Retinal pigment epithelial cell (primary cell): ENCODE measurements around the gene KLHDC8A.

ENCODE experiments used
- DNase-seq: peaks from one replicate; pipeline ENCODE4 v3.0.0-alpha.2; 2010; ENCODE audit warnings: low read depth
- H3K4me3 ChIP-seq: 2 replicates; pipeline ENCODE4 v1.5.1; 2011; ENCODE audit warnings: mild to moderate bottlenecking, low read length, control low read depth, moderate library complexity
- TF ChIP-seq, protein P1 (sequence below): conservative IDR thresholded peaks from 2 replicates; pipeline ENCODE4 v1.5.1; 2011; ENCODE audit warnings: low read depth, low read length, control low read depth, inconsistent platforms

The KLHDC8A gene

DNA sequence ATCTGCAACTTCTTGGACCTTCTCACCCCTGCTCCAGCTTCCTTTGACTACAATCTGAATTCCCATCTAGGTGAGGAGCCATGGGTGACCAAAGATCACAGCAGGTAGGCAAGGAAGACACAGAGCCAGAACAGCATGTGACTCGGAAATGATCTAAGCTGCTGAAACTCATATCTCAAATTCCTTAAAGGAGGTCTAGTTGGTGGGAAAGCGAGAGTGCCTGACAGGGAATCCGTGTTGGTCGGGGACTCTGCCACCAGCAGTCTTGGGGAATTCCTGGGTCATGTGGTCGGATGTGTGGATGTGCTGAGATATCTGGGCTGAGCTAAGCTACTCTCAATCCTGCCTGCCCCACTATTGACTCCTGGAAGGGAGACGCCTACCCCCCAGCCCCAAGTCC, 31.9 kb downstream of the KLHDC8A start:
- DNase-seq, result no peak

DNA sequence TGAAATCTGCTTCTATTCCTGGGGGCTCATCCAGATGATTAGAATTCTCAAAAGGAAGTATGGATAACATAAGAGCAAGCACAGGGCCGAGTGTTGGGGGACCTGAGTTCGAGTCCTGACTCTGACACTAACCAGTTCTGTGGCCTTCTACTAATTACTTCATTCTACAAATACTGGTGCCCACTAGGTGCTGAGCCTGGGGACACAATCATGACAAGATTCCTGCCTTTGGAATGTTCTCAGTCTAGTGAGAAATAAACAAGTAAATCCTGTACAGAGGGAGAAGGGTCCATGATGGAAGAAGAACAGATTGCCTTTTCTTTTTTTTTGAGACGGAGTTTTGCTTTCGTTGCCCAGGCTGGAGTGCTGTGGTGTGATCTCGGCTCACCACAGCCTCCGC, 32.9 kb downstream of the KLHDC8A start:
- no peak overlapping the region for H3K4me3 ChIP-seq
- TF ChIP-seq, protein P1, sequence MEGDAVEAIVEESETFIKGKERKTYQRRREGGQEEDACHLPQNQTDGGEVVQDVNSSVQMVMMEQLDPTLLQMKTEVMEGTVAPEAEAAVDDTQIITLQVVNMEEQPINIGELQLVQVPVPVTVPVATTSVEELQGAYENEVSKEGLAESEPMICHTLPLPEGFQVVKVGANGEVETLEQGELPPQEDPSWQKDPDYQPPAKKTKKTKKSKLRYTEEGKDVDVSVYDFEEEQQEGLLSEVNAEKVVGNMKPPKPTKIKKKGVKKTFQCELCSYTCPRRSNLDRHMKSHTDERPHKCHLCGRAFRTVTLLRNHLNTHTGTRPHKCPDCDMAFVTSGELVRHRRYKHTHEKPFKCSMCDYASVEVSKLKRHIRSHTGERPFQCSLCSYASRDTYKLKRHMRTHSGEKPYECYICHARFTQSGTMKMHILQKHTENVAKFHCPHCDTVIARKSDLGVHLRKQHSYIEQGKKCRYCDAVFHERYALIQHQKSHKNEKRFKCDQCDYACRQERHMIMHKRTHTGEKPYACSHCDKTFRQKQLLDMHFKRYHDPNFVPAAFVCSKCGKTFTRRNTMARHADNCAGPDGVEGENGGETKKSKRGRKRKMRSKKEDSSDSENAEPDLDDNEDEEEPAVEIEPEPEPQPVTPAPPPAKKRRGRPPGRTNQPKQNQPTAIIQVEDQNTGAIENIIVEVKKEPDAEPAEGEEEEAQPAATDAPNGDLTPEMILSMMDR, result no peak
- DNase-seq, result no peak

More for the DNA sequence above, 31.9 kb downstream of the KLHDC8A start:
- H3K4me3 ChIP-seq, result no peak overlapping the region
- TF ChIP-seq, protein P1, result no peak

DNA sequence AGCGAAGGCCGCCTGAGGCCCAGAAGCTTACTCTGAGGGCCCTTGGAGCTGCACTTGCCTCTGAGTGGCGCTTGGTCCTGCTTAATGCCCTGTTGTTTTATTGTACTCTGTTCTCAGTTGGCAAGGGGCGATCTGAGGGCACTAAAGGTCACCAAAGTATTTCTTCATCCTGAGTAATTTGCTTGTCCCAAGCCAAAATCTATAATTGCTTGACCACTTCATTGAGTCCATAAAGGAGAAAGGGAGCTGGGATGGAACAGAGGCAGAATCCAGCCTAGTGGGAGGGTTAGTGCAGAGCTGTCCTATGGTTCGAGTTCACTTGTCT, 34.8 kb downstream of the KLHDC8A start:
- no peak overlapping the region for H3K4me3 ChIP-seq
- no peak for DNase-seq
- TF ChIP-seq, protein P1, result no peak

DNA sequence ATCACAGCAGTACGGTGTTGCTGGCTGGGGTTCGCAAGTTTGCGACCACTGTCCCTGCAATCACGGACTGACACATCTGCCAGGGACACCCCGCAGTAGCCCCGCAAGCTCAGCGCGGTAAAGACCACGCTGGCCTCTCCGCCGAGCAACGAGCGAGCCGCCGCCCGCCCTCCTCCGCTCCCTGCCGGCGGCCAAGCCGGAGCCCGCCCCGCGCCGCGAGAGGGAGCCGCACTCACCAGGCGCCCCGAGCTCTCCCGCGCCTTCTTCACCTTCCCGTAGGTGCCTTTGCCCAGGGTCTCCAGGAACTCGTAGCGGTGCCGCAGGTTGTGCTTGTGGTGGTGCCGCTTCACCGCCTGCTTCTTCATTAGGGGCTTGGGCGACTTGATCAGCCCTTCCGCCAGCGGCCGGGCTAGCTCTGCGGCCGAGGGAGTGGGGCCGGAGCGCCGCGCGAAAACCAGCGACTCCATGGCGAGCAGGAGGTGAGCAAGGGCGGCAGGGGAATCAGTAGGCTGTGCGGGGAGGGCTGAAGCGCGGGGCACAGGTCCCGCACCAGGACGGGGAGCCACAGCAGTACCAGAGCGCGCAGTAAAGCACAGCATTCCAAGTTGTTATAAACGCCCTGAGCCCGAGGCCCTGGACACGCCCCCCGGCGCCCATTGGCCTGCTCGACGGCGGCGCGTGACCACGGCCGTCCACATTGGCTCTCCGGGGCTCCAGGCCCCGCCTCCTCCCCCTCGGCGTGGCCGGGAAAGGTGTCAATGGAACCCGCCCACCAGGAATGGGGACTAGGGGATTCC, 35.4 kb downstream of the KLHDC8A start, which contains the start of gene NUAK2:
Gene NUAK2, minus strand, starts transcription at position 584 of the 797 bp plus-strand sequence. Its CDS starts 117 bp downstream, at position 467.
- TF ChIP-seq, protein P1, result peak; percentile 32
- H3K4me3 ChIP-seq, result peak within 1 kb of the TSS; percentile 83
- peak; percentile 72 for DNase-seq

DNA sequence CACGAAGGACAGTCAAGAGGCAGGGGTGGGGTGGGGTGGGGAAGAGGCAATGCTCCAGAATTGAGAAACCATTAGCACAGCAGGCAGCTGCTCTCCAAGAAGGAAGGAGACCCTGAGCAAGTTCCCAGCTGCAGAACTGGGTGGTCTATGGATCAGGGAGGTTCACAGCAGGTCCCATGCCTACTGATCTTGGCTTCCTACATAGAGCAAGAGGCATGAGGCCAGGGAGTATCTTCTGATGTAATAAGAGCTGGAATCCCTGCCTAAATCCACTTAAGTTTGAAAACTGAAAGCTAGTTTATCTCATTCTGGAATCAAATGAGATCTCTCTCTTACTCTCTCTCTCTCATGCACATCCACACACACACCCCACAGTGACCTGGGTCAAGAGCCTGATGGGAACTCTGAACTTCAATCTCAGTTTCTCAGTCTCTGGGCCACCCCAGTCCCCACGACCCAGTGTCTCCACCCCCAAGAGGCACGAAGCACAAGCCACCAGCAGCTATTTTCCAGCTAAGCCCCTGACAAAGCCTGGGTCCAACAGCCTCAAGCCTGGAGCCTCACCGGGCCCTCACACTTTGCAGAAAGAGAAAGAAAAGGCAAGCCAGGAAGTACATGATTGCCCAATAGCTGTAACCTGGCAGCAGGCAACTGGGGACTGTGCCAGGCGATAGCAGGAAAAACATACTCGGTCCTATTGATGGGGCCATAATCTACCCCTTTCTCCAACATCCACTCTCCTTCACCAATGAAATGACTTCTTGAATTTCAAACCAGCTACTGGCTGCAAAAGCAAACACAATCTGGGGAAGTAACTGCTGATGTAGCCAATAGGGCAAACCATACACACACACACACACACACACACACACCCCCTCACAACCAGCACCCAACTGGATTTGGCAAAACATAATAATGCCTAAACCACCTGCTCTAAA, 37.4 kb downstream of the KLHDC8A start:
- H3K4me3 ChIP-seq, result peak overlapping the region; percentile 71
- TF ChIP-seq, protein P1, result no peak
- DNase-seq, result peak; percentile 71

DNA sequence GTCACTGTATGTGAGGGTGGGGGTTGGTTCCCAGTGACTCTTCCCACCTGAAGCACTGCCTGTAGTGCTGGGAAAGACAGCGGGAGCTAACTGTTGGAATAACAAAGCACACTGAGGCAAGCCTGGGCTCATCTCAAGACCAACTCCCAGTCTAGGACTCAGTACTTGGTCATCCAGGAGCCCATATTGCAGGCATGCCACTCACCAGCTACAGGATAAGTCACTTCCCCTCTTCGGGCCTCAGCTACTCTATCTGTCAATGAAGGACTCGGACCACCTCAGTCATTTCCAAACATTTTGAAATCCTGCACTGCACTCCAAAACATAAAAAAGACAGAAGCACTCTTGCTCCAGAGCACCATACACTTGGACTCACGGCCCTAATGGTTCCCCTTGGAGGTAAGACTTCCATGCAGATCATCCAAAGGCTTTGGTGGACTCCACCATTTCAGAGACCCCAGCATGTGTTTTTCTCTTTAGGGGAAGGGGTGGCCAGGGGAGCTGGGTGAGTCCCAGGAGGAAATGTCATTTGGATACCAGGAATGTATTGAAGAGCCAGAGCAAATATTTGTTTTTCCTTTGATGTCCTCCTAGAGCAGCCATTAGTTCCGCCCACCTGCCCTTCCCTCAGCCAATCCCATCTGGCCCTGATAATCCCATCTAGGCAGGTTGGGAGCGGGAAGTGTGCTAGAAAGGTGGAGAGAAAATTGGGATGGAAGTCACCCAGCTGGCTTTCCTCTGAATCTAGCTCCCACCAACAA, 38.3 kb downstream of the KLHDC8A start:
- no peak for DNase-seq
- TF ChIP-seq, protein P1, result no peak
- H3K4me3 ChIP-seq, result peak overlapping the region; percentile 71
